ENCODE data around the gene PCBP3.
"Not testable (repeated sequence)": the region's sequence is repeated elsewhere in the genome, so short reads cannot be mapped to it uniquely, and the experiment has no call there.

PCBP3 gene

GRCh38 chr21:45698493-45699184, 55.1 kb downstream of the PCBP3 start:
- peak; percentile 48 to 71 for ATAC-seq

DNA sequence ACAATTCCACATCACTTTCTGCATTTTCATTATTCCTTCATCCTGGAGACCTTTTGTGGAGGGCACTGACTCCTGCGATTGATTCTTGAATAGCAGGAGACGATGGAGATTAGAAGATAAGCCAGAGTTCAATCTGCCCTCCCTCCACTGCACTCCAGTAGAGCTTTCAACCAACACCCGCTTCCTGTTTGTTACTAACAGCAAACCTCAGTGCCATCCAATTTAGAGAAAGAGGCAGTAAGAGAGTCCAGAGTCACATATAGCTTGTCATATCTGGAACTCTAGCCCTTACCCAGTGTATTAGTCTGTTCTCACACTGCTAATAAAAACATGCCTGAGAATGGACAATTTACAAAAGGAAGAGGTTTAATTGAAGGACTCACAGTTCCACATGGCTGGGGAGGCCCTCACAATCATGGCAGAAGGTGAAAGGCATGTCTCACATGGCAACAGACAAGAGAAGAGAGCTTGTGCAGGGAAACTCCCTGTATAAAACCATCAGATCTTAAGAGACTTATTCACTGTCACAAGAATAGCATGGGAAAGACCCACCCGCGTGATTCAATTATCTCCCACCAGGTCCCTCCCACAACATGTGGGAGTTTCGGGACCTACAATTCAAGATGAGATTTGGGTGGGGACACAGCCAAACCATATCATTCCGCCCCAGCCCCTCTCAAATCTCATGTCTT, 55.9 kb downstream of the PCBP3 start:
- ATAC-seq, result peak in 1 of 2 donors; percentile 40

GRCh38 chr21:45699966-45700365, 56.4 kb downstream of the PCBP3 start:
- no peak for ATAC-seq

DNA sequence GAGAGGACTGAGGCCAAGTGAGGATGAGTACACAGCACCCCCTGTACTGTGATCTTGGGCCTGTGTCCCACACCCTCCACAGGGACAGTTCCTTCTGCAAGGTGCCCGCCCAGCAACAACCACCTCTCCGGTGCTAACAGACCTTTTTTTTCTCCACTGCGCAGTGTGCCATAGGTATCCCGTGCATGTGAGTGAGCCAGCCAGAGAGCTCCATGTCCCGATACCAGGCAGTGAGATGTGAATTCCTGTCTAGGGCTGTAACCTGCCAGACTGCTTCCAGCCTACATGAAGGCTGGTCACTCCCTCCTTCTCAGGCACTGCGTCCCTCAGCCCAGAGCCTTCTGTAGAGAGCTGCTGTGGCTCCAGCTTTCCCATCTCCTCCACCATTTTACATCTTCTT, 56.9 kb downstream of the PCBP3 start:
- no peak for ATAC-seq

GRCh38 chr21:45704311-45705108, 61.0 kb downstream of the PCBP3 start:
- ATAC-seq, result no peak

DNA sequence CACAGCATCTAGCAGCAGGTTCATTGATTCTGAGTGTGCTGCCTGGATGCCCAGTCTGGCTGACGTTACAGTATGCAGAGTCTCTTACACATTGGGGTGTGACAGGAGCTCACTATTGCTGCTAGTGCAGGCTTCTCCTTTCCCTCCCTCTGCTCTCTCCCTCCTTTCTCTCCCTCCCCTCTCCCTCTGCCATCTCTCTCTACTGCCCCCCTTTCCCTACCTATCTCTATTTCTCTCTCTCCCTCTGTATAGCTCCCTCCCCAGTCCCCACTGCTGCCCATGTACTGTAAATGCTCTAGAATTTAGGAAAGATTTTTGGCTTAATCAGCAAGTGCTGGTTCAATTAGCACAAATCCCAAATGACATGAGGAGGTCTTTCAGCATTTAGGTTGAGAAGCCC, 62.8 kb downstream of the PCBP3 start:
- no peak for ATAC-seq

DNA sequence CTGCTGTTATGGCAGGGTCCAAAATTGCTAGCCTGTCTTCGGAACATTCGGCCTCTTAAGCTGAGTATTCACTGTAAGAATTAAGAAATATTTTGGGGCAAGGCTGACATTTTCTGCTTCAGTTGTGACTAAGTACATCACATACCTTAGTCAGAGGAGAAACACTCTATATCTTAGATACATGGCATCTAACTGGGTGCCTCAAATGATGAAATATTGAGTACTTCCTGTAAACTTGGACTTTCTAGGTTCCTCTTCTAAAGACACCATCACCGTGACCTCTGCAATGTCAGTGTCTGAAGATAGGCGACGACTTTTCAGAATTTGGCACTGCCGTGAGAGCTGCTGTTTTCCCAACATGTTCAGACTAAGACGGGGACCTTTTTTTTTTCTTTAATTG, 65.6 kb downstream of the PCBP3 start:
- peak in 1 of 2 donors; percentile 33 for ATAC-seq

- ATAC-seq, result no peak
Measured at GRCh38 chr21:45709696-45710268, 66.3 kb downstream of the PCBP3 start.

DNA sequence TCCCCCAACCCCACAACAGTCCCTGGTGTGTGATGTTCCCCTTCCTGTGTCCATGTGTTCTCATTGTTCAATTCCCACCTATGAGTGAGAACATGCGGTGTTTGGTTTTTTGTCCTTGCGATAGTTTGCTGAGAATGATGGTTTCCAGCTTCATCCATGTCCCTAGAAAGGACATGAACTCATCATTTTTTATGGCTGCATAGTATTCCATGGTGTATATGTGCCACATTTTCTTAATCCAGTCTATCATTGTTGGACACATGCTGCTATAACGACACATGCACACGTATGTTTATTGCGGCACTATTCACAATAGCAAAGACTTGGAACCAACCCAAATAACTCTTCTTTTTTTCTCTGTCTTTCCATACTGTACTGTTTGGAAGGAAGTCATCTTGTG, 66.8 kb downstream of the PCBP3 start:
- ATAC-seq, result not testable (repeated sequence)

DNA sequence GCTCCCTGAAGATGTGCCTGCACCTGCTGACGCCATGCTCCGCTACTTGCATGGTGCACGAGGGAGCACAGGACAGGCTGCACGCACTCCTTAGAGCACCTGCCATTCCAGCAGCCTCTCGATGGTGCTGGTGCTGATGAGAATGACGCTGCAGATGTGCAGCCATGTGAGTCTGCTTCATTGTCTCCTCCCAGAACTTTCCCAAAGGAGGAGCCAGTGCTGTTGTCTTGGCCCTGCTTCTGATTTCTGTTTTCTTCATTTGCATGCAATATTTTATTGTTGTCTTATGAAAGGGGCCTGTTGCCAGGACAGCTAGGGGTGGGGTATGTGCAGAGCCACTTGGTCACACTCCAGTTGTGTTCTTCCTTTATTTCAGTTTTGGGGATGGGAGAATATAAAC, 70.1 kb downstream of the PCBP3 start:
- ATAC-seq, result no peak

DNA sequence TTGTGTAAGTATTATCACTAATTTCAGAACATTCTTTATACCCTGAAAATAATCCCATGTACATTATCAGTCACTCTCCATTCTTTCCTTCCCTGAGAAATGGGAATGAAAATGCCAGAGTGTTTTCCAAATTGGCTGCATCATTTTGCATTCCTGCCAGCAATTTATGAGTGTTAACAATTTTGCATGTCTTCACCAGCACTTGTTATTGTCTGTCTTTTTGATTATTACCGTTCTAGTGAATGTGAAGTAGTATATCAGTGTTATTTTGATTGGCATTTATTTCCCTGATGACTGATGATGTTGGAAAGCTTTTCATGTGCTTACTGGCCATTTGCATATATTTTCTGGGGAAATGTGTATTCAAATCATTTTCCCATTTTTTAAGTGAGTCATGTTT, 71.9 kb downstream of the PCBP3 start:
- ATAC-seq, result no peak

DNA sequence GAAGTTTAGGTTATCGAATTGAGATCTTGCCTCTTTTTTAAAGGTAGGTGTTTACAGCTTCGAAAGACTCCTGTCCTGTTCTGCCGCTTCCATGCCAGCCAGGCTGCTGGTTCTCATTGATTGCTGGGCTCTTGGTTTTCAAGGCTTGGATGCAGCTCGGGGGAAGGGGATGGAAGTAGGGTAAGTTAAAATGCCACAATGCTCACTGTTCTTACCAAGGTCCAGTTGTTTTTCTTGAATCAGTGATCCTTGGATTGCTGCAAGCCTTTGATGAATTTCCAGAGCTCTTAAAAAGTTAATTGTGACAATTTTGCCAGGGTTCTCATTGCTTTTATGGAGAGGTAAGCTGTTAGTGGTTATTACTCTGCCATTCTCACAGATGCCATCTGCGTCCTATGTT, 74.9 kb downstream of the PCBP3 start:
- no peak for ATAC-seq

GRCh38 chr21:45719177-45719802, 75.8 kb downstream of the PCBP3 start:
- ATAC-seq, result no peak

DNA sequence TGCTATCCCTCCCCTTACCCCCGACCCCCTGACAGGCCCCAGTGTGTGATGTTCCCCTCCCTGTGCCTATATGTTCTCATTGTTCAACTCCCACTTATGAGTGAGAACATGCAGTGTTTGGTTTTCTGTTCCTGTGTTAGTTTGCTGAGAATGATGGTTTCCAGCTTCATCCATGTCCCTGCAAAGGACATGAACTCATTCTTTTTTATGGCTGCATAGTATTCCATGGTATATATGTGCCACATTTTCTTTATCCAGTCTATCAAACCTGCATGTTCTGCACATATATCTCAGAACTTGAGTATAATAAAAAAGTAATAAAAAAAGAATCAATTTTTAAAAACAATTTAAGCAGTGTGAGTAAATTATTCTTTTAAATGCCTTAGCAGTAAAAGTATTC, 76.7 kb downstream of the PCBP3 start:
- not testable (repeated sequence) for ATAC-seq

DNA sequence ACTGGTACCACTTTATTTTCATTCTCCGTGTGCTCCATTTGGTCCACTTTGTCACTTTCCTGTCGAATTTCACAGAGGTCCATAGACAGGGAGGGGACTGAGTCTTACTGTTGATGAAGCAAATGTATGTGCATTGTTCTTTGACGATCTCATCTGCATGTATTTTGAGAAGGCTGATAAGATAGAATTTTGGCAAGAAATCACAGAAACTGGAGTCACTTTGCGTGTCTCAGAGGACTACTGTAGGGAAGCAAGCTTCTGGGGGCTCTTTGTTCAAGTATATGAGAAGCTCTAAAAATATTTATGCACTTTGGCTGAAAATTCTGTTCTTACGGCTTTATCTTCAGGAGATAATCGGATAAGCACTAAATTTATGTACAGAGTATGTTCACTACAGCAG, 78.1 kb downstream of the PCBP3 start:
- ATAC-seq, result no peak

DNA sequence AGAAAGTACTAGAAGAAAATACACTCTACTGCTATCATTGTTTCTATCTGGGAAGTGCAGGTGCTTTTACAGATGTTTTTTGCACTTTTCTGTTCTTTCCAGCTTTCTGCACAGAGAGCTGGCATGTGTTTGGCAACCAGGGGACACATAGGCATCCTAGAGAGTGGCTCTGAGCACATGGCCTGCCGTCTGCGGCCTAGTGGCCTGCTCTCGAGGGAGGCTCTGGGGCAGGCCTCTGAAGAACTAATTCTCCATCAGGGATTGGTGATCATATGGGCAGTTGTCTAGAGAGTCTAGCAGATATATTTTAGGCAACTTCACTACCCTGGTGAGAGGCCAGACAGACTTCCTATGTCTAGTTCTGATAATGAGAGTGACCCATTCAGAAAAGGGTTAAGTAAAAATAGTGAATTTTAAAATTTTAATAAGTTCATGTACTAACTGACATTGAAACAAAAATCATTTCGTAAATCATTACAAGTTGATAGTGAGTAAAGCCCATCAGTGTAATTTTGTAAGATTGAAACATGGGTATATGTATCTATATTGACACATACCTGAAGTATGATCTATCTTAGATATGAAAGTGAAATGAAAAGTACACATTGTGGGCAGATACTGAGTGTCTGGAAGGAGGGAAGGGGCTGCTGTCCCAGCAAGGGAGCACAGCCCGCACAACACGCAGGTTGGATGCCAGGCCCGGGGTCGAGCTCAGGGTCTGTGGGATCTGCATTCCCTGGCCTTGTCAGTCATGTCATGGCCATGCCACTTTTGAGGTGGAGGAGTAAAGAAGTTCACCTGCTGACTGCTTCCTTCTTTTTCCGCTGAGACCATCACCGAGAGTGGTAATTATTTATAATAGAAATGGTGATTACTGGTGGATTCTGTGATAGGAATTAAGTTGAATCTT, 79.8 kb downstream of the PCBP3 start:
- peak; percentile 48 to 81 for ATAC-seq

- no peak for ATAC-seq
Measured at GRCh38 chr21:45724345-45724961, 80.9 kb downstream of the PCBP3 start.

- ATAC-seq, result no peak
Measured at GRCh38 chr21:45724994-45725843, 81.7 kb downstream of the PCBP3 start.

GRCh38 chr21:45725844-45726200, 82.3 kb downstream of the PCBP3 start:
- no peak for ATAC-seq

DNA sequence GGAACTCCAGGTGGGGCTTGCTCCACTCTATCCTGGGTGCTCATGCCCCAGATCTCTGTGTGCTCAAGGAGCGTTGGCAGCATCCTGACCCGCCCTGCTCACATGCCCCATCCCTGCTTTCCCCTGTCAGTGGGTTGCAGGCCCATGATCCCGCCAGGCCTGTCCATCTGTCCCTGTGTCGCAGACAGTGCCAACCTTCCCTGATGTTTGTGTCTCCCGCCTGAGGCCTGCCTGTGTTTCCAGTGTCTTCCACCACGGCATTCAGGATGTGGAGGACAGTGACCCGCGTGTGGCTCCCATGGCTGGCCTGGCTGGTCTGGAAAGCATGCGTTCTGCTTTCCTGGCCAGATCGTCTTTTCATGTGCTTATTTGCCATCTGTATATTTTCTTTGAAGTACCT, 82.9 kb downstream of the PCBP3 start:
- no peak for ATAC-seq
